SK-N-SH (cell line): ENCODE data around the gene RBBP8NL.

Experiments
- CTCF ChIP-seq: fragments of 200-600 bp; sonication (generic); IDR thresholded peaks from 2 replicates; pipeline ENCODE4 v1.6.1; 2017; ENCODE audit warnings: antibody characterized with exemption, mild to moderate bottlenecking, moderate library complexity
- ELF1 ChIP-seq: IDR thresholded peaks from 2 replicates; pipeline ENCODE4 v1.4.0; 2012
- EP300 ChIP-seq, 2 experiments: IDR thresholded peaks; 2 replicates each; pipeline versions ENCODE4 v1.4.0 to v1.6.1; 2012; ENCODE audit warnings: borderline replicate concordance in 1 of 2, low read depth in 1 of 2, low read length in 1 of 2
- EZH2phosphoT487 ChIP-seq: fragments of 200-600 bp; sonication (generic); IDR thresholded peaks from 2 replicates; pipeline ENCODE4 v1.6.1; 2017; ENCODE audit warnings: low read depth, mixed run types, mild to moderate bottlenecking, antibody characterized with exemption, moderate library complexity, borderline replicate concordance
- FOSL2 ChIP-seq: IDR thresholded peaks from 2 replicates; pipeline ENCODE4 v1.4.0; 2012; ENCODE audit warnings: low read depth, mild to moderate bottlenecking, moderate library complexity, borderline replicate concordance
- NFIC ChIP-seq: IDR thresholded peaks from 2 replicates; pipeline ENCODE4 v1.4.0; 2012; ENCODE audit warnings: borderline replicate concordance
- NRF1 ChIP-seq: IDR thresholded peaks from 2 replicates; pipeline ENCODE4 v1.6.1; 2012; ENCODE audit warnings: low read depth, mild to moderate bottlenecking, low read length
- RAD21 ChIP-seq: IDR thresholded peaks from 2 replicates; pipeline ENCODE4 v1.6.1; 2012; ENCODE audit warnings: mild to moderate bottlenecking, low read length
- RFX5 ChIP-seq: IDR thresholded peaks from 2 replicates; pipeline ENCODE4 v1.6.1; 2012; ENCODE audit warnings: mild to moderate bottlenecking, improper control_type of control experiment, low read length
- TEAD4 ChIP-seq: IDR thresholded peaks from 2 replicates; pipeline ENCODE4 v1.4.0; 2012; ENCODE audit warnings: mild to moderate bottlenecking, borderline replicate concordance; ENCODE audit not compliant: insufficient read depth
- USF2 ChIP-seq: fragments of 150-350 bp; IDR thresholded peaks from 2 replicates; pipeline ENCODE4 v1.6.1; 2017; ENCODE audit warnings: antibody characterized with exemption, low read length, low read depth, borderline replicate concordance

- TF ChIP-seq NFIC (no peak), FOSL2 (no peak), USF2 (no peak), CTCF (no peak), RAD21 (no peak), RFX5 (no peak), EZH2phosphoT487 (no peak), ELF1 (no peak), TEAD4 (no peak), NRF1 (no peak), EP300 (IDR thresholded peaks at IDR 0.05; ENCODE audit: borderline replicate concordance in 1 of 2, low read depth in 1 of 2, low read length in 1 of 2) (no peak)
Measured at GRCh38 chr20:62430311-62430853, 3.0 kb upstream of the RBBP8NL start.
